ENCODE measurements around the gene SF3B3.

GRCh38 chr16:70611785-70612303 lies 88.2 kb downstream of the SF3B3 start:
- TF ChIP-seq CTCF (conservative IDR thresholded peaks at IDR 0.05; ENCODE audit: low read length) (no peak), EZH2phosphoT487 (IDR thresholded peaks at IDR 0.05; ENCODE audit: borderline replicate concordance, low read depth, low read length) (no peak)

Measured in OCI-LY7 (cell line).